Ovary (tissue), 3 donors: ENCODE results near the gene NEDD4L.

Experiments
- EP300 ChIP-seq: sonication (generic); formaldehyde crosslinking; IDR thresholded peaks from one replicate; pipeline ENCODE4 v1.6.1; 2017; ENCODE audit warnings: antibody characterized with exemption
- POLR2A ChIP-seq: fragments of 450-650 bp; IDR thresholded peaks from one replicate; pipeline ENCODE4 v1.6.1; 2017; ENCODE audit warnings: antibody characterized with exemption, mild to moderate bottlenecking, moderate library complexity
- TF ChIP-seq, protein P1 (sequence below), 3 donors: fragments of 450-650 bp in 2 of 3; fragments of 200-600 bp in 1 of 3; IDR thresholded peaks; one replicate each; pipeline versions ENCODE4 v1.5.1 to v1.8.0; 2016 to 2022; ENCODE audit warnings: antibody characterized with exemption in 3 of 3, mild to moderate bottlenecking in 1 of 3
- donor health status: DM: no; HTN: no; CAD: no.

DNA sequence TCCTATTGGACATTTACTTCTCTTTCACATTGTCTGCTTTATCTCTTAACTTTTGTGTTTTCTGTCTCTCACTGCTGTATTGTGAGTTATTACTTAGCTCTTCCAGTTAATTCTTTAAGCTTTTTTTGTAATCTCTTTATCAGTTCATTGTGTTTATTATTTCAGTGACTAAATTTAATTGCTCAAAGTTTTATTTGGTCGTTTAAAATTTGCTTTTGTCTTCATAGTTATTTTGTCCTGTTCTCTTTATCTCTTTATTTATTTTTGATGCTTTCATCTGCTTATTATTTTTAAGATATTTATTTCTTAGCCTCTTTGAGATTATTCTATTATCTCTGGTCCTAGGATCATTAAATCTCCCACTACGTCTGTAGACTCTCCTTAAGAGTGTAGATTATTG, 316.3 kb downstream of the NEDD4L start:
- TF ChIP-seq, protein P1, sequence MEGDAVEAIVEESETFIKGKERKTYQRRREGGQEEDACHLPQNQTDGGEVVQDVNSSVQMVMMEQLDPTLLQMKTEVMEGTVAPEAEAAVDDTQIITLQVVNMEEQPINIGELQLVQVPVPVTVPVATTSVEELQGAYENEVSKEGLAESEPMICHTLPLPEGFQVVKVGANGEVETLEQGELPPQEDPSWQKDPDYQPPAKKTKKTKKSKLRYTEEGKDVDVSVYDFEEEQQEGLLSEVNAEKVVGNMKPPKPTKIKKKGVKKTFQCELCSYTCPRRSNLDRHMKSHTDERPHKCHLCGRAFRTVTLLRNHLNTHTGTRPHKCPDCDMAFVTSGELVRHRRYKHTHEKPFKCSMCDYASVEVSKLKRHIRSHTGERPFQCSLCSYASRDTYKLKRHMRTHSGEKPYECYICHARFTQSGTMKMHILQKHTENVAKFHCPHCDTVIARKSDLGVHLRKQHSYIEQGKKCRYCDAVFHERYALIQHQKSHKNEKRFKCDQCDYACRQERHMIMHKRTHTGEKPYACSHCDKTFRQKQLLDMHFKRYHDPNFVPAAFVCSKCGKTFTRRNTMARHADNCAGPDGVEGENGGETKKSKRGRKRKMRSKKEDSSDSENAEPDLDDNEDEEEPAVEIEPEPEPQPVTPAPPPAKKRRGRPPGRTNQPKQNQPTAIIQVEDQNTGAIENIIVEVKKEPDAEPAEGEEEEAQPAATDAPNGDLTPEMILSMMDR (IDR thresholded peaks at IDR 0.05), result no peak
- TF ChIP-seq POLR2A (no peak), EP300 (no peak)
